GM18951 (cell line): Measurements from ENCODE around the gene EPB41L3.

Experiments
- POLR2A ChIP-seq: IDR thresholded peaks from 4 replicates; pipeline ENCODE4 v1.6.1; 2011; ENCODE audit warnings: mild to moderate bottlenecking; ENCODE audit not compliant: insufficient read length, insufficient read depth; ENCODE audit errors: extremely low read depth
- in situ Hi-C: fragments of 300-500 bp; cut with MboI; formaldehyde crosslinking; loops from one replicate; pipeline ENCODE4 v1.12.0; 2022; ENCODE audit warnings: low sequenced_read_pairs, mixed read lengths, inconsistent platforms; ENCODE audit not compliant: unreplicated experiment

The EPB41L3 gene

GRCh38 chr18:5449858-5450509, 93.8 kb downstream of the EPB41L3 start:
- TF ChIP-seq POLR2A: no peak
- in situ Hi-C loops: no loop called here

GRCh38 chr18:5447442-5447841, 96.4 kb downstream of the EPB41L3 start:
- in situ Hi-C loops: no loop called here
- TF ChIP-seq POLR2A: no peak

- no peak for TF ChIP-seq POLR2A
- in situ Hi-C loops: no loop called here
Measured at GRCh38 chr18:5444847-5445246, 99.0 kb downstream of the EPB41L3 start.

- TF ChIP-seq POLR2A: no peak
- in situ Hi-C loops: no loop called here
Measured at GRCh38 chr18:5444269-5444668, 99.5 kb downstream of the EPB41L3 start.

GRCh38 chr18:5439986-5440696, 103.7 kb downstream of the EPB41L3 start:
- no peak for TF ChIP-seq POLR2A
- in situ Hi-C loops: no loop called here

- in situ Hi-C loops: no loop called here
- no peak for TF ChIP-seq POLR2A
Measured at GRCh38 chr18:5434425-5434824, 109.4 kb downstream of the EPB41L3 start.

- in situ Hi-C loops: no loop called here
- TF ChIP-seq POLR2A: no peak
Measured at GRCh38 chr18:5431836-5432575, 111.8 kb downstream of the EPB41L3 start.

GRCh38 chr18:5430131-5430530, 113.7 kb downstream of the EPB41L3 start:
- in situ Hi-C loops: no loop called here
- no peak for TF ChIP-seq POLR2A

- in situ Hi-C loops: no loop called here
- no peak for TF ChIP-seq POLR2A
Measured at GRCh38 chr18:5429681-5430080, 114.1 kb downstream of the EPB41L3 start.

GRCh38 chr18:5425721-5426120, 118.1 kb downstream of the EPB41L3 start:
- no peak for TF ChIP-seq POLR2A
- in situ Hi-C loops: no loop called here

GRCh38 chr18:5424903-5425664, 118.7 kb downstream of the EPB41L3 start:
- in situ Hi-C loops: no loop called here
- no peak for TF ChIP-seq POLR2A

GRCh38 chr18:5422626-5423025, 121.2 kb downstream of the EPB41L3 start:
- in situ Hi-C loops: no loop called here

GRCh38 chr18:5421981-5422380, 121.8 kb downstream of the EPB41L3 start:
- in situ Hi-C loops: no loop called here
- TF ChIP-seq POLR2A: no peak

More at GRCh38 chr18:5422626-5423025, 121.2 kb downstream of the EPB41L3 start:
- TF ChIP-seq POLR2A: no peak
